ENCODE measurements around the gene NEK1.

Gene NEK1

DNA sequence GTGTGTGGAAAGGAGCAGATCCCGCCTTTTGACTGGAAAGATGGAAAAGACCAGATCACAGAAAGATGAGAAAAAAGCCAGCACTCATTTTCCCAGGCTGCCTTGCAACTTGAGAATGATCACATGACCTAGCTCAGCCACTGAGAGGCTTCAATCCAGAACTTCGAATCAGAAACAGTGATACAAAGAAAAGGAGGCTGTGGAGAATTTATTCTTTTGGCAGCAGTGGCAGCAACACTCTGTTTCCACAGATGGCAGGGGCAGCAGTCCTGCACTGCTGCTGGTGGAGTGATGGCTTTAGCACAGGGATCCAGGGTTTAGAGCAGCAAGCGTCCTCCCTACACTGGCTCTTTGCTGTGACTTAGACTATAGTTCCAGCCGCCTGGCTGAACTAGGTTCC lies 263.8 kb downstream of the NEK1 start:
- DNase-seq = no peak

DNA sequence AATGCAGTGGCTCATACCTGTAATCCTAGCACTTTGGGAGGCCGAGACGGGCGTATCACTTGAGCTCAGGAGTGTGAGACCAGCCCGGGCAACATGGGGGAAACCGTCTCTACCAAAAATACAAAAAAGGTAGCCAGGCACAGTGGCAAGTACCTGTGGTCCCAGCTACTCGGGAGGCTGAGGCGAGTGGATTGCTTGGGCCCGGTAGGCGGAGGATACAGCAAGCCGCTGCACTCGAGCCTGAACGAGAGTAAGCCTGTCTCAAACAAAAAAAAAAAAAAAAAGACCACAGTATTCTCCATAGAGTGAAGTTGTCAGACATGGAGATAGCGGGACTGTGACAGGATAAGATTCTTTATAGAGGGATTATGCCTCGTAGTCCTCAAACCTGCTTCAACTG lies 265.5 kb downstream of the NEK1 start:
- no peak for DNase-seq

DNA sequence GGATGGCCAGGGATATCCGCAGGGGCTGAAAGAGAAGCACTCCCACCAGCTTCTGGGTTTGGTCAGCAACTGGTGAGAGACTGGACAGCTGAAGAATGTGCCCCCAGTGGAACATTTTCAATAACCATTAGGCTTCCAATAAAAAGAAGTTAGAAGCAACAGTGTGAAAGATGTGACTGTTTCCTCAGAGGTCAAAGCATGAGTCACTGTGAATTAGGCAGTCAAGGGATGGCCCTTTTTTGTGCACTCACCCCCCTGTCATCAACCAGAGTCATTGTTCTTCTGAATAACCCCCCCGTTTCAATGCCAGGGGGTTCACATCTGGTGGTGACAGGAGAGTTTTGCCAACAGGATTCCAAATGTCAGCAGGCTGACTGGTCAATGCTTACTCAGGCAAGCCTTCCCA lies 267.1 kb downstream of the NEK1 start:
- no peak for DNase-seq

All from stimulated activated naive CD4-positive, alpha-beta T cell treated with Interleukin-2 at 50 U/mL for 16 hours (primary cell).